NCI-H2196 treated with DMSO at 0.1 percent for 48 hours (cell line): ENCODE results near the gene SPTAN1.
"Not testable (repeated sequence)": the region's sequence is repeated elsewhere in the genome, so short reads cannot be mapped to it uniquely, and the experiment has no call there.

Source experiments
- DNase-seq: peaks from one replicate; lab custom pipeline; 2025; ENCODE audit not compliant: unreplicated experiment; lab: John Stamatoyannopoulos, UW

SPTAN1 gene

DNA sequence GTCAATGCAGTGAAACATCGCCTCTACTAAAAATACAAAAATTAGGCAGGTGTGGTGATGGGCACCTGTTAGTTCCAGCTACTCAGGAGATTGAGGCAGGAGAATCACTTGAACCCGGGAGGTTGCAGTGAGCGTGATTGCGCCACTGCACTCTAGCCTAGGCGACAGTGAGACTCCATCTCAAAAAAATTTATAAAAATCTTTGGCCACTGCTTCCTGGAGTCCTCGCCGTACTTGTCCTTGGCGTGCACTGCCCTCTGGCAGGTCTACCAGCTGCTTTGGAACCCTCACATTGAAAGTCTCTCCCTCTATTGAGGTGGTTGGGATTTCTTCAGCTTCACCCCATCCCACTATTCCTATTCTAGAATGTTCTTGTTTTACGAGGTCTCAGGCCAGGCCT lies 79.2 kb downstream of the SPTAN1 start:
- no peak for DNase-seq

GRCh38 chr9:128632066-128632465 lies 79.7 kb downstream of the SPTAN1 start:
- DNase-seq = no peak

DNA sequence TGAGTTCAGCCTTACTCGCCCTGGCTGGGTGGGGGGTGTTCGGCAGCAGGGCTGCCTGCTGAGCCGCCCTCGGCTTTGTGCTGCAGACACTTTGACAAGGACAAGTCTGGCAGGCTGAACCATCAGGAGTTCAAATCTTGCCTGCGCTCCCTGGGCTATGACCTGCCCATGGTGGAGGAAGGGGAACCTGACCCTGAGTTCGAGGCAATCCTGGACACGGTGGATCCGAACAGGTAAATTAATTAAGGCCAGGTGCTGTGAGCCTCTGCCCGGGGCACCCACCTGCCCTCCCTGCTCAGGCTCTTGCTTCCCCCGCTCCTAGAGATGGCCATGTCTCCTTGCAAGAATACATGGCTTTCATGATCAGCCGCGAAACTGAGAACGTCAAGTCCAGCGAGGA lies 80.1 kb downstream of the SPTAN1 start:
- no peak for DNase-seq

- DNase-seq = no peak
Observed at GRCh38 chr9:128633057-128633456, 80.7 kb downstream of the SPTAN1 start.

DNA sequence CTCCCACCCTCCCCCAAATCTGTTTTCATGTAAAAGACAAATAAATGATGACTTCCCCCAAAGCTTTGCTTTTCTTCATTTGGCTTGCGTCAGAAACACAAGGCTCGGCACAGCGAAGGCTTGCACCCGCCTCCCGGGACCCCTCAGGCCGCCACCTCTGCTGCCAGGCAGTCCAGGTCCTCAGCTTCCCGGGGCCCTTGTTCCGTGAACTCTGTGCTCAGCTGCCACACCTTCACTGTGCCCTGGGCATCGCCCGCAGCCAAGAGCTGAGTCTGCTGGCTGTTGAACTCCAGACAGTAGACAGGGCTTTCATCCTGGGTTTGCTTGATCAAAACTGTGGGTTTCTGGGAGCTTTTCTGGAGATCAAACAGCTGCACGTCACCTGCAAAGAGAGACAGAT lies 81.2 kb downstream of the SPTAN1 start:
- no peak for DNase-seq

DNA sequence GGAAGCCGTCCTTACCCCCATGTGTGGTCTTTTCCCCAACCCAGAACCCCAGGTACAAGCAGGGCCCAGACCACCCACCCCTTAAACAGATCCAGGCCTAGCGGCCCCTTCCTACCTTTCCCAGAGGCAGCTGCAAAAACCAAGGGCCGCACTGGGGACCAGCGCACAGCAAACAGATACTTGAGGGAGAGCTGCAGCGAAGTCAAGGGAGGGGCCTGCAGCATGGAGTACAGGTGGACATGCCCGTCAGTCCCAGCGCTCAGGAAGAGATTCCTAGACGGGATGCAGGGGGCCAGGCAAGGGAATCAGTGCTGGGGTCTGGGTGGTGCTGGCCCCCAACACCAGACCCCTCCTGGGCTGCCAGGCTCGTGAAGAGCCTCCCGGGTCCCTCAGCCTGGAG lies 81.7 kb downstream of the SPTAN1 start:
- no peak for DNase-seq

DNA sequence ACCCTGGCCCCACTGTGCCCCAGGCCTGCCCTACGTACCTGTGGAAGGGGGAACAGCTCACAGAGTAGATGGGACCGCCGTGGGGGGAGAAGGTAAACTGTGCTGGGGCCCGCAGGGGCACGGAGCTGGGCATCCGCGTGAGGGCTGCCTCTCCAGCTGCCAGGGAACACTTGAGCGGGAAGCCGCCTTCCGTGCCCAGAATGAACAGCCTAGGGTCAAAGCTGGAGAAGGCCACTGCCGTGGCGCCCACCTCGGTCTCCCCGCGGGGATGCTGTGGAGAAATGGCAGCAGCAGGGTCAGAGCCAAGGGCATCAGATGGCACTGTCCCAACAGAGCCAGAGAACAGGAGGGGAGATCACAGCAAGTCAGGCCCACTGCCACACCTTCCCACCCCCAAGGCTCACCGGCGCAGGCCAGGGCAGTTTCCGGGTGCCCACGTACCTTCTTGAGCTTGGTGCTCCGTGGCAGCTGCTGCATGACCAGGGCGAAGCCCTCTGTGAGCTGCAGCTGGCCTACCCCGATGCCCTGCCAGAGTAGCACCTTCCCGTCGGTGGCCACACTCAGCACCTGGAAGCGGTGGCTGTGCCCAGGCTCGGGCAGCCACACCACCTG lies 82.4 kb downstream of the SPTAN1 start:
- no peak for DNase-seq

GRCh38 chr9:128635266-128636023 lies 83.1 kb downstream of the SPTAN1 start:
- peak; percentile 95 for DNase-seq

- peak; percentile 79 for DNase-seq
Observed at GRCh38 chr9:128636024-128636390, 83.6 kb downstream of the SPTAN1 start.

GRCh38 chr9:128636556-128637530 lies 84.5 kb downstream of the SPTAN1 start:
- peak; percentile 45 for DNase-seq

GRCh38 chr9:128637656-128638055 lies 85.3 kb downstream of the SPTAN1 start:
- peak; percentile 82 for DNase-seq

- no peak for DNase-seq
Observed at GRCh38 chr9:128638580-128638979, 86.2 kb downstream of the SPTAN1 start.

DNA sequence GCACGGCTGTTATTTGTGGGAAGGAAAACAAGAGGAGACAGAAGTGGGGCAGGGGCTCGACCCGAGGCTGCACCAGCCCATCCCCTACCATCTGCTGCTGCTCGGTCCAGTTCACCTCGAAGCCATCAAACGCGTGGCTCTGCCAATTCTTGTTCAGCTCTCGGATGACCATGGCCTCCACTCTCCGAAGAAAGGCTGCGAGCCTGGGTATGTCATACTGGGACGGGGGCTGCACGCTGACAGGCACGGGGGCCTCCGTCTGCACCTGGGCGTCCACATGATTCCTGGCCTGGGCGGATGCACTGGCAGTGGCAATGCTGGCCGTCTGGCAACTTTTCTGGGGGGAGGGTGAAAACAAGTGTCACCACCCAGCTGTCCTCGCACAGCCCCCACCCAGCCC lies 88.2 kb downstream of the SPTAN1 start:
- DNase-seq = no peak

- no peak for DNase-seq
Observed at GRCh38 chr9:128642675-128643245, 90.4 kb downstream of the SPTAN1 start.

GRCh38 chr9:128643519-128644300 lies 91.3 kb downstream of the SPTAN1 start:
- no peak for DNase-seq

DNA sequence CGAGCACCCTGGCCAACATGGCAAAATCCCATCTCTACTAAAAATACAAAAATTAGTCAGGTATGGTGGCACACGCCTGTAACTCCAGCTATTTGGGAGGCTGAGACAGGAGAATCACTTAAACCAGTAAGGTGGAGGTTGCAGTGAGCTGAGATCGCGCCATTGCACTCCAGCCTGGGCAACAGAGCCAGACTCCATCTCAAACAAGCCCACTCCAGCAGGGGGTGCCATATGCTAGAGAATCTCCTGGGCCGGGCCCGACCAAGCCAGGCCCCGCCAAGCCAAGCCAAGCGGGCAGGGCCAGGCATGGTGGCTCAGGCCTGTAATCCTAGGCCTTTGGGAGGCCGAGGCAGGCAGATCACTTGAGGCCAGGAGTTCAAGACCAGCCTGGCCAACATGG lies 95.8 kb downstream of the SPTAN1 start:
- not testable (repeated sequence) for DNase-seq

DNA sequence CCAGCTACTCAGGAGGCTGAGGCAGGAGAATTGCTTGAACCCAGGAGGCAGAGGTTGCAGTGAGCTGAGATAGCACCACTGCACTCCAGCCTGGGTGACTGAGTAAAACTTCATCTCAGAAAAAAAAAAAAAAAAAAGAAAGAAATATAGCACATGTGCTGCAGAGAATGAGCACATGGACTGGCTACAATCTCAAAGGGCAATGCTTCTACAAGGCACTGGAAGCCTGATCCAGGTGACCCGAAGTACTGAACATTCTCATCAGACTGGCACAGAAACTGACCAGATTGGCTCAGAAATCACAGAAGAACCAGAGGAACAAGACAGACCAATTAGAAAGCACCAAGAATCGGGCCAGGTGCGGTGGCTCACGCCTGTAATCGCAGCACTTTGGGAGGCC lies 99.4 kb downstream of the SPTAN1 start:
- DNase-seq = no peak

DNA sequence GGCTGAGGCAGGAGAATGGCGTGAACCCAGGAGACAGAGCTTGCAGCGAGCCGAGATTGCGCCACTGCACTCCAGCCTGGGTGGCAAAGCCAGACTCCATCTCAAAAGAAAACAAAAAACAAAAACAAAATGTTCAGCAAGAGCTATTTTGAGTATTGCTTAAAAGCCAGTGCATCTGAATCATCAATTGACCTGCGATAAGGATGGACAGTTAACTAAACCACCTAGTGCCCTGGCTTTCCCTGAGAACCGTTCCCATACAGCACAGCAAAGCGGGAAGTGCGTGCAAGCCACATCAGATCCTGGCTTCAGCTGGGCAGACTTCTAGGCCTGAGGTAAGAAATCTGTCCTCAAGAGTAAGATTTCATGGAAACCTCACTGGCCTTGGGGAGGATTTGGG lies 101.5 kb downstream of the SPTAN1 start:
- DNase-seq = no peak

- no peak for DNase-seq
Observed at GRCh38 chr9:128654481-128654880, 102.1 kb downstream of the SPTAN1 start.
